HCT116 (cell line): ENCODE results near the gene LTBP4. TPM values are rescaled to one million over a fixed set of nuclear protein-coding genes. Genes with fewer than 3 reads are reported as not detected.
A peak's percentile ranks its signal among the peaks of the same experiment; 100 is the strongest.

Experiments used
- ATAC-seq: fragments of 200-7000 bp; cut with Tn5 transposase; 2 replicates; pipeline ENCODE4 v1.9.1; 2020; ENCODE audit warnings: mild to moderate bottlenecking, moderate library complexity
- BruUV-seq: library from RNA; stranded (reverse); fragments of 400-500 nt; replicated peaks from 2 replicates; lab custom pipeline; 2021; lab: Mats Ljungman, UMichigan
- CTCF ChIA-PET: fragments of 300-600 bp; sonication (Branson Sonifier 250); formaldehyde crosslinking; loops from one replicate; lab custom pipeline; 2021; ENCODE audit warnings: antibody characterized with exemption; lab: Charles Lee
- POLR2A ChIA-PET: fragments of 300-600, 350-600 bp; sonication (Branson Sonifier 250); formaldehyde crosslinking; loops from one replicate; lab custom pipeline; 2021; ENCODE audit warnings: antibody characterized with exemption; lab: Charles Lee
- RAD21 ChIA-PET, 2 experiments: fragments of 300-600 bp; sonication (Branson Sonifier 250); formaldehyde crosslinking; loops; one replicate each; lab custom pipeline; 2023; ENCODE audit warnings: low total read pairs in 2 of 2; ENCODE audit not compliant: uncharacterized antibody in 2 of 2, unreplicated experiment in 2 of 2, low non-redundant PET in 1 of 2; lab: Charles Lee
- DNase-seq: peaks from one replicate; pipeline ENCODE4 v3.0.0-alpha.2; 2010; ENCODE audit warnings: low read depth, low spot score
- H2AFZ ChIP-seq: fragments of 200-600 bp; shearing (Covaris generic), sonication (generic); 2 replicates; pipeline ENCODE4 v1.6.1; 2017; ENCODE audit warnings: low read depth, mixed run types, mixed read lengths, antibody characterized with exemption, low read length; ENCODE audit not compliant: poor library complexity, severe bottlenecking
- H3K27ac ChIP-seq: 2 replicates; pipeline ENCODE4 v1.5.1; 2012; ENCODE audit warnings: low read depth, low read length
- H3K27me3 ChIP-seq: fragments of 200-600 bp; sonication (generic); 2 replicates; pipeline ENCODE4 v1.6.1; 2016; ENCODE audit warnings: mixed run types, low read length, mixed read lengths; ENCODE audit not compliant: insufficient read depth
- H3K36me3 ChIP-seq, 2 experiments: fragments of 200-500 bp in 1 of 2; fragments of 200-600 bp in 1 of 2; sonication (Bioruptor generic) in 1 of 2; sonication (generic) in 1 of 2; 2 replicates each; pipeline versions ENCODE4 v1.5.1 to v1.6.1; 2014 to 2016; ENCODE audit warnings: low read length in 2 of 2, inconsistent platforms in 1 of 2, mixed read lengths in 1 of 2, mixed run types in 1 of 2; ENCODE audit not compliant: insufficient read depth in 2 of 2, control insufficient read depth in 1 of 2
- H3K4me1 ChIP-seq, 2 experiments: fragments of 200-600 bp in 1 of 2; sonication (generic) in 1 of 2; 2 replicates each; pipeline versions ENCODE4 v1.5.1 to v1.6.1; 2012 to 2017; ENCODE audit warnings: low read length in 2 of 2, inconsistent platforms in 1 of 2, mild to moderate bottlenecking in 1 of 2, mixed read lengths in 1 of 2, mixed run types in 1 of 2, moderate library complexity in 1 of 2; ENCODE audit not compliant: insufficient read depth in 2 of 2, control insufficient read depth in 1 of 2
- H3K4me2 ChIP-seq: fragments of 200-600 bp; sonication (generic); 2 replicates; pipeline ENCODE4 v1.6.1; 2017; ENCODE audit warnings: mixed run types, low read length, mixed read lengths
- H3K4me3 ChIP-seq, 2 experiments: fragments of 200-600 bp in 1 of 2; sonication (generic) in 1 of 2; replicated peaks in 1 of 2; 2 replicates each; pipeline ENCODE4 v1.5.1; 2011 to 2016; ENCODE audit warnings: low read length in 2 of 2, control low read depth in 1 of 2, low read depth in 1 of 2, mild to moderate bottlenecking in 1 of 2, mixed read lengths in 1 of 2, mixed run types in 1 of 2
- H3K79me2 ChIP-seq: fragments of 200-600 bp; sonication (generic); 2 replicates; pipeline ENCODE4 v1.6.1; 2017; ENCODE audit warnings: mild to moderate bottlenecking, mixed run types, low read length, moderate library complexity, mixed read lengths; ENCODE audit not compliant: insufficient read depth
- H3K9ac ChIP-seq: fragments of 200-600 bp; sonication (generic); 2 replicates; pipeline ENCODE4 v1.6.1; 2016; ENCODE audit warnings: low read length, mixed read lengths
- H3K9me2 ChIP-seq: fragments of 200-600 bp; sonication (generic), shearing (Covaris generic); 2 replicates; pipeline ENCODE4 v1.6.1; 2017; ENCODE audit warnings: mixed run types, mild to moderate bottlenecking, moderate library complexity; ENCODE audit not compliant: insufficient read depth
- H3K9me3 ChIP-seq, 2 experiments: fragments of 200-500 bp in 1 of 2; fragments of 200-600 bp in 1 of 2; sonication (Bioruptor generic) in 1 of 2; sonication (generic) in 1 of 2; 2 replicates each; pipeline ENCODE4 v1.6.1; 2014 to 2017; ENCODE audit warnings: low read length in 2 of 2, mixed read lengths in 2 of 2, inconsistent platforms in 1 of 2, low read depth in 1 of 2, mild to moderate bottlenecking in 1 of 2, mixed run types in 1 of 2, moderate library complexity in 1 of 2; ENCODE audit not compliant: control insufficient read depth in 1 of 2, insufficient read depth in 1 of 2
- H4K20me1 ChIP-seq: fragments of 200-600 bp; sonication (generic), shearing (Covaris generic); 2 replicates; pipeline ENCODE4 v1.6.1; 2017; ENCODE audit warnings: mixed run types, mild to moderate bottlenecking, moderate library complexity; ENCODE audit not compliant: insufficient read depth
- ATF3 ChIP-seq: IDR thresholded peaks from 2 replicates; pipeline ENCODE4 v1.6.1; 2012
- CTCF ChIP-seq, 3 experiments: fragments of 200-600 bp in 1 of 3; sonication (generic) in 1 of 3; IDR thresholded peaks in 2 of 3; conservative IDR thresholded peaks in 1 of 3; 2 replicates each; pipeline ENCODE4 v1.5.1; 2012 to 2017; ENCODE audit warnings: low read depth in 2 of 3, low read length in 2 of 3, antibody characterized with exemption in 1 of 3, borderline replicate concordance in 1 of 3, control low read depth in 1 of 3, mild to moderate bottlenecking in 1 of 3, mixed read lengths in 1 of 3, mixed run types in 1 of 3, moderate library complexity in 1 of 3; ENCODE audit not compliant: insufficient read depth in 1 of 3
- EZH2phosphoT487 ChIP-seq: fragments of 200-600 bp; IDR thresholded peaks from 2 replicates; pipeline ENCODE4 v1.6.1; 2018; ENCODE audit warnings: antibody characterized with exemption, borderline replicate concordance
- FOSL1 ChIP-seq: IDR thresholded peaks from 2 replicates; pipeline ENCODE4 v1.6.1; 2012; ENCODE audit warnings: low read depth
- MAX ChIP-seq: IDR thresholded peaks from 2 replicates; pipeline ENCODE4 v1.6.1; 2012
- POLR2AphosphoS5 ChIP-seq: IDR thresholded peaks from 2 replicates; pipeline ENCODE4 v1.6.1; 2011; ENCODE audit warnings: mild to moderate bottlenecking, low read depth, low read length, moderate library complexity
- SIN3A ChIP-seq: IDR thresholded peaks from 2 replicates; pipeline ENCODE4 v1.6.1; 2012; ENCODE audit warnings: low read depth
- SP1 ChIP-seq: IDR thresholded peaks from 2 replicates; pipeline ENCODE4 v1.6.1; 2012; ENCODE audit warnings: low read depth
- TCF7L2 ChIP-seq: IDR thresholded peaks from 2 replicates; pipeline ENCODE4 v1.7.0; 2011; ENCODE audit warnings: borderline replicate concordance, inconsistent platforms; ENCODE audit not compliant: insufficient read depth, insufficient read length; ENCODE audit errors: extremely low read depth
- ZBTB33 ChIP-seq: IDR thresholded peaks from 2 replicates; pipeline ENCODE4 v1.6.1; 2011; ENCODE audit warnings: mild to moderate bottlenecking, low read length, moderate library complexity; ENCODE audit not compliant: insufficient replicate concordance; ENCODE audit errors: extremely low read depth
- intact Hi-C: fragments of 100-400 bp; cut with micrococcal nuclease; formaldehyde crosslinking; loops from 2 replicates; pipeline ENCODE4 v1.10.0; 2022
- total RNA-seq: library from RNA; stranded (reverse); gene quantifications from one replicate; pipeline ENCODE4 v1.2.1, GENCODE V29; 2021; ENCODE audit not compliant: unreplicated experiment

The LTBP4 gene
- total RNA-seq, 1 experiment from 2014 or later: 310 TPM

GRCh38 chr19:40627486-40628279, 26.5 kb downstream of the LTBP4 start:
- TF ChIP-seq POLR2AphosphoS5 (no peak), ATF3 (no peak), SIN3A (no peak), FOSL1 (no peak), CTCF (IDR thresholded peaks at IDR 0.05 in 2 of 3, conservative IDR thresholded peaks at IDR 0.05 in 1 of 3; ENCODE audit: borderline replicate concordance in 1 of 3, insufficient read depth in 1 of 3, low read depth in 2 of 3, low read length in 2 of 3) (no peak), EZH2phosphoT487 (no peak), ZBTB33 (no peak), SP1 (no peak), MAX (no peak), TCF7L2 (no peak)
- Histone ChIP-seq H3K9me2 (no peaks in the 10 kb centered on the region), H3K4me1 (peaks cover 14 to 17% of the 10 kb centered on the region in 2 experiments), H2AFZ (no peak overlapping the region), H3K4me2 (no peak overlapping the region), H3K4me3 (no peak overlapping the region), H4K20me1 (no peaks in the 10 kb centered on the region), H3K27ac (no peak overlapping the region), H3K36me3 (peaks cover 21 to 22% of the 10 kb centered on the region in 2 experiments; a peak in 3 of 4 replicates), H3K79me2 (peaks cover 3% of the 10 kb centered on the region; the same call in 1 of the 2 replicates), H3K27me3 (no peaks in the 10 kb centered on the region), H3K9me3 (no peaks in the 10 kb centered on the region), H3K9ac (no peak overlapping the region)
- BruUV-seq: no TSS peak
- intact Hi-C loops: no loop called here
- ATAC-seq (peak; percentile 27; the same call in 1 of the 2 replicates), DNase-seq (no peak)
- ChIA-PET CTCF (no interaction called here), POLR2A (no interaction called here), RAD21 (interaction anchor here in 1 of 2 experiments (0.5 kb wide), 1 partner anchor 343 kb away, joined by 4 read pairs; the partner anchor contains the start of gene AKT2)
